Kidney glomerular epithelial cell (primary cell): ENCODE measurements around the gene RRN3.
"Not testable (repeated sequence)": the region's sequence is repeated elsewhere in the genome, so short reads cannot be mapped to it uniquely, and the experiment has no call there.

Experiments
- DNase-seq: peaks from one replicate; lab custom pipeline; 2025; lab: John Stamatoyannopoulos, UW

Gene RRN3

DNA sequence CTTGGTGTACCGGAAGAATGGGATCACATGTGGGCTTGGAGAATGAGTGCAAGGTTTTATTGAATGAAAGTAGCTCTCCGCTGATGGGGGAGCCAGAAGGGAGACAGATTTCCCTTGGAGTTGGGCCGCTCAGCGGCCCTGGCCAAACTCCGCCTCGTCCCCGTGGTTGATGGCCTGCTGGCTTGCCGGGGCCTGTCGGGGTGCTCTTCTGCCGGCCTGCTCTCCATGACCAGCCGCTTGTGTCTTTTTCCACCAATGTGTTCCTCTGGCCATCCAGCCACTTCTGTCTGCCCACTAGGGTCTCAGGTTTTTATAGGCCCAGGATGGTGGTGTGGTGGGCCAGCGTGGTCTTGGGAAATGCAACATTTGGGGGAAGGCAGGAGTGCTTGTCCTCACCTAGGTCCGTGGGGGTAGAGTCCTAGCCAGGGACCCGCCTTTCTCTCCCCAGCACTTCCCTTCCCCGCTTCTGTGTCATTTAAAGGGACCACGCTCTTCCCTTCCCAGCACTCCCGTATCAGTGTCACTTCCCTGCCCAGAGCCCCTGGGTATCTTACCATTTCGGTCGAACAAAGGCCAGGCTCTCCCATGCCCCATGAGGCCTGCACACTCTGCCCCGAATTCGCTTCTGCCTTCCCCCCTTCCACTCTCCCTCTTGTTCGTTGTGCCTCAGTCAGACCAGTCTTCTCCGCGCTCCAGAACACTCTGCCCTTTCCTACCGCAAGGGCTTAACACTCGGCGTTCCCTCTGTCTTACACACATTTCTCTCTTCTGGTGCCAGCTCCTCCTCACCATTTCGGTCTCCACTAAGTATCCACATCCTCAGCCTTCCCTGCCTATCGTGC lies 66.3 kb downstream of the RRN3 start:
- not testable (repeated sequence) for DNase-seq

GRCh38 chr16:15027051-15027450 lies 67.0 kb downstream of the RRN3 start:
- not testable (repeated sequence) for DNase-seq

- not testable (repeated sequence) for DNase-seq
Observed at GRCh38 chr16:15025234-15025951, 68.7 kb downstream of the RRN3 start.

- DNase-seq = not testable (repeated sequence)
Observed at GRCh38 chr16:15024858-15025199, 69.2 kb downstream of the RRN3 start.

DNA sequence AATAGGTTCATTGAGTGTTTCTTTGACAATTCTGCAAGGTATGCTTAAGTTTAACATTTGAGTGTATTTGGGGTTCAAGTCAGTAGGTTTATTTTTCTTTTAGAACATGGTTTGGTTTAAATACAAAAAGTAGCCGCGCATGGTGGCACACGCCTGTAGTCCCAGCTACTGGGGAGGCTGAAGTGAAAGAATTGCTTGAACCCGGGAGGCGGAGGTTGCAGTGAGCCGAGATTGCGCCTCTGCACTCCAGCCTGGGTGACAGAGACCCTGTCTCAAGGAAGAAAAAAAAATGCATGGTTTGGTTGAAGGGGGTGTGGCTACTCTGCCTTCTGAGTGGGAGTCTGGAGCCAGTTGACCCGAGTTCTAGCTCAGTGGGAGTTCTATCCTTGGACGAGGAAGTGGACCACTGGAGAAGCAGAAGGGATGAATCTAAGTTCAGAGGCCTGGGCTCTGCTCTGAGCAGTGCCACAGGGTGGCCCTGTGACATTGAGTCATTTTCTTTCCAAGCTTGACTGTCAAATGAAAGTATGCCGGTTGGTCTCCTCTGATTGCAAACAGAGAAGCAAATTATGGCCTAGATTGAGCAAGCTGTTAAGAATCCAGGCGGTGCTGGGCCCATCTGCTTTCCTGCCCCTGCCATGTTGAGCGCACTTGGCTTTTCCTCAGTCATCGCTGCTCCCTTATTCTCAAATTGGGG lies 70.5 kb downstream of the RRN3 start:
- DNase-seq = not testable (repeated sequence)

DNA sequence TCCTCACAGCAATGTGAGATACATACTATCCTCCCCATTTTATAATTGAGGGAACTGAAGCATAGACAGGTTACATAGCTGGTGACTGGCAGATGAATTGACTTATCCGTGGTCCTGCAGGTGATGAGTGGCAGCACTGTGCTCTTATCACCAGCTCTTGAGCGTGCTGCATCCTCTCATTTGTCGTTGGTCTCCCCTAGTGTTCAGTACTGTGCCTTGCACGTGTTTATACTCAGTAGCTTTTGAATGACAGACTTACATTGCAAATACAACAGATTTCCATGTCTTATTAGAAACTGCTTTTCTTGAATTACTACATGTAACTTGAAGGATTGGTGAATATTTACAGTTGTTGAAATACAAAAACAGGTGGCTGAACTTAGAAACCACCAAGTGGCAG lies 71.9 kb downstream of the RRN3 start:
- not testable (repeated sequence) for DNase-seq

- DNase-seq = not testable (repeated sequence)
Observed at GRCh38 chr16:15021429-15021828, 72.6 kb downstream of the RRN3 start.

GRCh38 chr16:15016951-15017580 lies 77.0 kb downstream of the RRN3 start:
- DNase-seq = not testable (repeated sequence)

GRCh38 chr16:15016354-15016753 lies 77.7 kb downstream of the RRN3 start:
- DNase-seq = not testable (repeated sequence)

DNA sequence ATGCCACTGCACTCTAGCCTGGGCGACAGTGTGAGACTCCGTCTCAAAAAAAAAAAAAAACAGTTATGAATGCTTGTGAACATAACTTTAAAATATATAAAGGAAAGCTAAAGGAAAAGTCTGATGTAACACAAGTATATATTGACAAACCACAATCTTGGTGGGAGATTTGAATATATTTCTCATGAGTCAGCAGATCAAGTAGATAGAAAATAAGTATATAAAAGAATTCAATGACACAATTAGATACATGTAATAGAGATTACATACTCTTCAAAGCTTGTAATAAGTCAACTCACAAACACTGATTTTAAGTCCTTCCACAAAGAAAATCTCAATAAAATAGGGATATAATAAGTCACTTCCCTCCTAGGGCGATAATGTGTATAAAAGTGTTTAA lies 78.4 kb downstream of the RRN3 start:
- not testable (repeated sequence) for DNase-seq

DNA sequence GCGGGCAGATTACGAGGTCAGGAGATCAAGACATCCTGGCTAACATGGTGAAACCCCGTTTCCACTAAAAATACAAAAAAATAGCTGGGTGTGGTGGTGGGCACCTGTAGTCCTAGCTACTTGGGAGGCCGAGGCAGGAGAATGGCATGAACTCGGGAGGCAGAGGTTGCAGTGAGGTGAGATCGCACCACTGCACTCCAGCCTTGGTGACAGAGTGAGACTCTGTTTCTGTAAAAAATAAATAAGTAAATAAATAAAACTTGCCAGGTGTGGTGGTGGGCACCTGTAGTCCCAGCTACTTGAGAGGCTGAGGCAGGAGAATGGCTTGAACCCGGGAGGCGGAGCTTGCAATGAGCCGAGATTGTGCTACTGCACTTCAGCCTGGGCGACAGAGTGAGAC lies 81.1 kb downstream of the RRN3 start:
- not testable (repeated sequence) for DNase-seq
